ENCODE measurements around the gene NPFFR2.

GRCh38 chr4:72076562-72076961 is 44.8 kb downstream of the NPFFR2 start:
- TF ChIP-seq EZH2phosphoT487 (IDR thresholded peaks at IDR 0.05; ENCODE audit: insufficient read depth, low read depth): no peak
- no peak for TF ChIP-seq EZH2 (IDR thresholded peaks at IDR 0.05; ENCODE audit: insufficient read depth, poor library complexity, severe bottlenecking)
